ENCODE measurements around the gene ATPAF1.

DNA sequence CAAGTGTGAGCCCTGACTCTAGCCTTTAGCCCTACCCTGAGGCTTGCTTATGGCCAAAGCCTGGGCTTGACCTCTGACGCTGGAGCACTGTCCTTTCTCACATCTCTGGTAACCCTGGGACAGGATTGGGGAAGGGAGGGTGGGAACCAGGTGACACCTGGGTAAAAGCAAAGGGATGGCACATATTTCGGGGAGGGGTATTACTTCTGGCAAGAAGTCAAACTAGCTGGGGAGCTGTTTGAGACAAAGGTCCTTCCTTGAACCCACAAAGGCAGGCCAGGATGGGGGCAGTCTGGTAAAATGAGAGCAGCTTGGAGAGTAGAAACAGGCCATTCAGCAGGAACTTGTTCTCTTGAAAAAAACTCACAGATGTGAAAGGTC is 53.6 kb downstream of the ATPAF1 start:
- TF ChIP-seq, protein P1, sequence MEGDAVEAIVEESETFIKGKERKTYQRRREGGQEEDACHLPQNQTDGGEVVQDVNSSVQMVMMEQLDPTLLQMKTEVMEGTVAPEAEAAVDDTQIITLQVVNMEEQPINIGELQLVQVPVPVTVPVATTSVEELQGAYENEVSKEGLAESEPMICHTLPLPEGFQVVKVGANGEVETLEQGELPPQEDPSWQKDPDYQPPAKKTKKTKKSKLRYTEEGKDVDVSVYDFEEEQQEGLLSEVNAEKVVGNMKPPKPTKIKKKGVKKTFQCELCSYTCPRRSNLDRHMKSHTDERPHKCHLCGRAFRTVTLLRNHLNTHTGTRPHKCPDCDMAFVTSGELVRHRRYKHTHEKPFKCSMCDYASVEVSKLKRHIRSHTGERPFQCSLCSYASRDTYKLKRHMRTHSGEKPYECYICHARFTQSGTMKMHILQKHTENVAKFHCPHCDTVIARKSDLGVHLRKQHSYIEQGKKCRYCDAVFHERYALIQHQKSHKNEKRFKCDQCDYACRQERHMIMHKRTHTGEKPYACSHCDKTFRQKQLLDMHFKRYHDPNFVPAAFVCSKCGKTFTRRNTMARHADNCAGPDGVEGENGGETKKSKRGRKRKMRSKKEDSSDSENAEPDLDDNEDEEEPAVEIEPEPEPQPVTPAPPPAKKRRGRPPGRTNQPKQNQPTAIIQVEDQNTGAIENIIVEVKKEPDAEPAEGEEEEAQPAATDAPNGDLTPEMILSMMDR (IDR thresholded peaks at IDR 0.05; ENCODE audit: low read length), result no peak
- no peak for TF ChIP-seq EZH2 (IDR thresholded peaks at IDR 0.05; ENCODE audit: borderline replicate concordance, low read length)
